SK-N-SH (cell line): Measurements from ENCODE around the gene PEX7. TPM values are rescaled to one million over a fixed set of nuclear protein-coding genes. Genes with fewer than 3 reads are reported as not detected.

Source experiments
- CTCF ChIA-PET: fragments of 300-600, 350-600 bp; formaldehyde crosslinking; extraction: SDS; loops from one replicate; lab custom pipeline; 2021; lab: Yijun Ruan, JAX
- POLR2A ChIA-PET: fragments of 350-600 bp; sonication (Branson Sonifier 250); formaldehyde crosslinking; extraction: SDS; loops from one replicate; lab custom pipeline; 2020; ENCODE audit warnings: antibody characterized with exemption, inconsistent platforms; lab: Yijun Ruan, JAX
- DNase-seq: peaks from one replicate; pipeline ENCODE4 v3.0.0; 2012
- H2AFZ ChIP-seq: fragments of 200-600 bp; sonication (generic); 2 replicates; pipeline ENCODE4 v1.8.1; 2016; ENCODE audit warnings: antibody characterized with exemption, mild to moderate bottlenecking, low read depth
- H3F3A ChIP-seq: fragments of 200-600 bp; sonication (generic); replicated peaks from 2 replicates; pipeline ENCODE3; 2016; ENCODE audit warnings: antibody characterized with exemption, mild to moderate bottlenecking; ENCODE audit not compliant: insufficient read depth
- H3K27ac ChIP-seq, 2 experiments: fragments of 200-500 bp in 1 of 2; fragments of 200-600 bp in 1 of 2; sonication (Bioruptor generic) in 1 of 2; sonication (generic), shearing (Covaris generic) in 1 of 2; 2 replicates each; pipeline versions ENCODE4 v1.5.1 to v1.6.1; 2014 to 2016; ENCODE audit warnings: low read depth in 2 of 2, inconsistent platforms in 1 of 2, low read length in 1 of 2, mild to moderate bottlenecking in 1 of 2, mixed read lengths in 1 of 2
- H3K27me3 ChIP-seq: fragments of 200-600 bp; sonication (generic), shearing (Covaris generic); 2 replicates; pipeline ENCODE4 v1.6.1; 2016; ENCODE audit warnings: mixed run types; ENCODE audit not compliant: insufficient read depth
- H3K36me3 ChIP-seq, 2 experiments: fragments of 200-500 bp in 1 of 2; fragments of 200-600 bp in 1 of 2; sonication (Bioruptor generic) in 1 of 2; sonication (generic) in 1 of 2; replicated peaks in 1 of 2; 2 replicates each; pipeline versions ENCODE3 to v1.5.1; 2014 to 2016; ENCODE audit warnings: low read length in 1 of 2, mild to moderate bottlenecking in 1 of 2; ENCODE audit not compliant: insufficient read depth in 2 of 2, control insufficient read depth in 1 of 2
- H3K4me1 ChIP-seq, 2 experiments: fragments of 200-500 bp in 1 of 2; fragments of 200-600 bp in 1 of 2; sonication (Bioruptor generic) in 1 of 2; sonication (generic), shearing (Covaris generic) in 1 of 2; 2 replicates each; pipeline versions ENCODE4 v1.5.1 to v1.6.1; 2014 to 2016; ENCODE audit warnings: low read depth in 1 of 2, low read length in 1 of 2, mixed run types in 1 of 2; ENCODE audit not compliant: insufficient read depth in 2 of 2, control insufficient read depth in 1 of 2
- H3K4me2 ChIP-seq: fragments of 200-600 bp; sonication (generic), shearing (Covaris generic); 2 replicates; pipeline ENCODE4 v1.6.1; 2017; ENCODE audit warnings: mixed run types
- H3K4me3 ChIP-seq, 2 experiments: fragments of 200-500 bp in 1 of 2; fragments of 200-600 bp in 1 of 2; sonication (Bioruptor generic) in 1 of 2; sonication (generic), shearing (Covaris generic) in 1 of 2; 2 replicates each; pipeline versions ENCODE4 v1.5.1 to v1.8.1; 2014 to 2016; ENCODE audit warnings: low read depth in 2 of 2, inconsistent platforms in 1 of 2, low read length in 1 of 2, mild to moderate bottlenecking in 1 of 2, mixed read lengths in 1 of 2, moderate library complexity in 1 of 2
- H3K79me2 ChIP-seq: fragments of 200-600 bp; sonication (generic); 2 replicates; pipeline ENCODE4 v1.8.1; 2017; ENCODE audit warnings: mild to moderate bottlenecking; ENCODE audit not compliant: insufficient read depth
- H3K9ac ChIP-seq: fragments of 200-600 bp; sonication (generic); 2 replicates; pipeline ENCODE4 v1.6.1; 2017; ENCODE audit warnings: mixed run types
- H3K9me2 ChIP-seq: fragments of 200-600 bp; sonication (generic); 2 replicates; pipeline ENCODE4 v1.6.1; 2017; ENCODE audit warnings: mixed run types
- H3K9me3 ChIP-seq: fragments of 200-600 bp; sonication (generic); 2 replicates; pipeline ENCODE4 v1.6.1; 2017; ENCODE audit warnings: mixed run types, mild to moderate bottlenecking, moderate library complexity
- H4K20me1 ChIP-seq: fragments of 200-600 bp; sonication (generic); 2 replicates; pipeline ENCODE4 v1.6.1; 2017; ENCODE audit warnings: mild to moderate bottlenecking, mixed run types; ENCODE audit not compliant: insufficient read depth
- CHD2 ChIP-seq: fragments of 150-350 bp; IDR thresholded peaks from 2 replicates; pipeline ENCODE4 v1.6.1; 2018; ENCODE audit warnings: low read length; ENCODE audit not compliant: partially characterized antibody
- CTCF ChIP-seq: fragments of 200-600 bp; sonication (generic); IDR thresholded peaks from 2 replicates; pipeline ENCODE4 v1.6.1; 2017; ENCODE audit warnings: antibody characterized with exemption, mild to moderate bottlenecking, moderate library complexity
- ELF1 ChIP-seq: IDR thresholded peaks from 2 replicates; pipeline ENCODE4 v1.4.0; 2012
- EP300 ChIP-seq, 2 experiments: IDR thresholded peaks; 2 replicates each; pipeline versions ENCODE4 v1.4.0 to v1.6.1; 2012; ENCODE audit warnings: borderline replicate concordance in 1 of 2, low read depth in 1 of 2, low read length in 1 of 2
- FOSL2 ChIP-seq: IDR thresholded peaks from 2 replicates; pipeline ENCODE4 v1.4.0; 2012; ENCODE audit warnings: low read depth, mild to moderate bottlenecking, moderate library complexity, borderline replicate concordance
- FOXJ3 ChIP-seq: sonication (generic); formaldehyde crosslinking; IDR thresholded peaks from 2 replicates; pipeline ENCODE4 v1.5.1; 2020; ENCODE audit warnings: mild to moderate bottlenecking, missing genetic modification reagents
- GATA2 ChIP-seq: sonication (generic); formaldehyde crosslinking; IDR thresholded peaks from 2 replicates; pipeline ENCODE4 v1.5.0; 2020; ENCODE audit warnings: mild to moderate bottlenecking, missing genetic modification reagents
- MAX ChIP-seq: IDR thresholded peaks from 2 replicates; pipeline ENCODE4 v1.4.0; 2012; ENCODE audit warnings: low read depth
- MEF2A ChIP-seq: IDR thresholded peaks from 2 replicates; pipeline ENCODE4 v1.4.0; 2012; ENCODE audit warnings: low read depth, borderline replicate concordance
- MXI1 ChIP-seq: IDR thresholded peaks from 2 replicates; pipeline ENCODE4 v1.6.1; 2012; ENCODE audit warnings: mild to moderate bottlenecking, low read depth, low read length, improper control_type of control experiment
- NRF1 ChIP-seq: IDR thresholded peaks from 2 replicates; pipeline ENCODE4 v1.6.1; 2012; ENCODE audit warnings: low read depth, mild to moderate bottlenecking, low read length
- RAD21 ChIP-seq: IDR thresholded peaks from 2 replicates; pipeline ENCODE4 v1.6.1; 2012; ENCODE audit warnings: mild to moderate bottlenecking, low read length
- RXRA ChIP-seq: IDR thresholded peaks from 2 replicates; pipeline ENCODE4 v1.4.0; 2012; ENCODE audit warnings: low read depth, mild to moderate bottlenecking, borderline replicate concordance
- TAF1 ChIP-seq: IDR thresholded peaks from 2 replicates; pipeline ENCODE4 v1.6.1; 2012; ENCODE audit warnings: low read depth, mild to moderate bottlenecking, low read length, moderate library complexity, borderline replicate concordance
- TCF12 ChIP-seq: IDR thresholded peaks from 2 replicates; pipeline ENCODE4 v1.4.0; 2012
- TEAD4 ChIP-seq: IDR thresholded peaks from 2 replicates; pipeline ENCODE4 v1.4.0; 2012; ENCODE audit warnings: mild to moderate bottlenecking, borderline replicate concordance; ENCODE audit not compliant: insufficient read depth
- YY1 ChIP-seq: IDR thresholded peaks from 2 replicates; pipeline ENCODE4 v1.4.0; 2012; ENCODE audit warnings: low read depth, mild to moderate bottlenecking
- WGBS: methylation state at CpG from one replicate; pipeline ENCODE4 v1.1.6; 2017; ENCODE audit warnings: low lambda C conversion rate; 5-methylcytosine and 5-hydroxymethylcytosine counted together
- polyA plus RNA-seq, 3 experiments: library from polyadenylated mRNA; depleted of rRNA; stranded (reverse); fragments of >200 nt; gene quantifications; 2 replicates each; pipeline ENCODE4 v1.2.3, GENCODE V29; 2012
- TF ChIP-seq, protein P1 (sequence below): fragments of 150-350 bp; IDR thresholded peaks from 2 replicates; pipeline ENCODE4 v1.6.1; 2017; ENCODE audit warnings: antibody characterized with exemption, low read length, low read depth, borderline replicate concordance
- TF ChIP-seq, protein P2 (sequence below): IDR thresholded peaks from 2 replicates; pipeline ENCODE4; 2012
- TF ChIP-seq, protein P3 (sequence below): fragments of 150-350 bp; IDR thresholded peaks from 2 replicates; pipeline ENCODE4 v1.6.1; 2016; ENCODE audit warnings: mild to moderate bottlenecking, low read depth, low read length

Gene PEX7
- polyA plus RNA-seq, 1 of the 3 experiments (the other 2 are of a cell fraction), result 10.8 TPM

- TF ChIP-seq TAF1 (no peak), GATA2 (CRISPR knock-in tag) (no peak), TEAD4 (no peak), MAX (no peak), ELF1 (no peak), CHD2 (no peak), RXRA (no peak), MEF2A (no peak), NRF1 (no peak), TCF12 (no peak), EP300 (IDR thresholded peaks at IDR 0.05; ENCODE audit: borderline replicate concordance in 1 of 2, low read depth in 1 of 2, low read length in 1 of 2) (no peak), FOSL2 (no peak)
- TF ChIP-seq, protein P1, sequence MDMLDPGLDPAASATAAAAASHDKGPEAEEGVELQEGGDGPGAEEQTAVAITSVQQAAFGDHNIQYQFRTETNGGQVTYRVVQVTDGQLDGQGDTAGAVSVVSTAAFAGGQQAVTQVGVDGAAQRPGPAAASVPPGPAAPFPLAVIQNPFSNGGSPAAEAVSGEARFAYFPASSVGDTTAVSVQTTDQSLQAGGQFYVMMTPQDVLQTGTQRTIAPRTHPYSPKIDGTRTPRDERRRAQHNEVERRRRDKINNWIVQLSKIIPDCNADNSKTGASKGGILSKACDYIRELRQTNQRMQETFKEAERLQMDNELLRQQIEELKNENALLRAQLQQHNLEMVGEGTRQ, result no peak
- TF ChIP-seq, protein P2, sequence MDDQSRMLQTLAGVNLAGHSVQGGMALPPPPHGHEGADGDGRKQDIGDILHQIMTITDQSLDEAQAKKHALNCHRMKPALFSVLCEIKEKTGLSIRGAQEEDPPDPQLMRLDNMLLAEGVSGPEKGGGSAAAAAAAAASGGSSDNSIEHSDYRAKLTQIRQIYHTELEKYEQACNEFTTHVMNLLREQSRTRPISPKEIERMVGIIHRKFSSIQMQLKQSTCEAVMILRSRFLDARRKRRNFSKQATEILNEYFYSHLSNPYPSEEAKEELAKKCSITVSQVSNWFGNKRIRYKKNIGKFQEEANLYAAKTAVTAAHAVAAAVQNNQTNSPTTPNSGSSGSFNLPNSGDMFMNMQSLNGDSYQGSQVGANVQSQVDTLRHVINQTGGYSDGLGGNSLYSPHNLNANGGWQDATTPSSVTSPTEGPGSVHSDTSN, result no peak
- Histone ChIP-seq H2AFZ (no peak overlapping the region), H3K36me3 (no peaks in the 10 kb centered on the region), H3K9me3 (no peaks in the 10 kb centered on the region), H3F3A (peaks cover 18% of the 10 kb centered on the region), H4K20me1 (no peaks in the 10 kb centered on the region), H3K27ac (no peak overlapping the region), H3K4me2 (no peak overlapping the region), H3K9me2 (no peaks in the 10 kb centered on the region), H3K4me3 (no peak overlapping the region), H3K27me3 (no peaks in the 10 kb centered on the region), H3K4me1 (peaks cover 9 to 13% of the 10 kb centered on the region in 2 experiments; a peak in 3 of 4 replicates), H3K9ac (no peak overlapping the region), H3K79me2 (peaks cover 71% of the 10 kb centered on the region)
- ChIA-PET CTCF (interaction anchor here (1.0 to 1.4 kb wide), 2 partner anchors 8 to 140 kb away, joined by 5 to 6 read pairs; partner anchors contain the start of gene MAP3K5), POLR2A (no interaction called here)
- DNase-seq, result no peak
- WGBS, result 95% methylated on average over 8 of the region's 8 CpGs
Measured at GRCh38 chr6:136784271-136784664, 38.1 kb upstream of the PEX7 start.

DNA sequence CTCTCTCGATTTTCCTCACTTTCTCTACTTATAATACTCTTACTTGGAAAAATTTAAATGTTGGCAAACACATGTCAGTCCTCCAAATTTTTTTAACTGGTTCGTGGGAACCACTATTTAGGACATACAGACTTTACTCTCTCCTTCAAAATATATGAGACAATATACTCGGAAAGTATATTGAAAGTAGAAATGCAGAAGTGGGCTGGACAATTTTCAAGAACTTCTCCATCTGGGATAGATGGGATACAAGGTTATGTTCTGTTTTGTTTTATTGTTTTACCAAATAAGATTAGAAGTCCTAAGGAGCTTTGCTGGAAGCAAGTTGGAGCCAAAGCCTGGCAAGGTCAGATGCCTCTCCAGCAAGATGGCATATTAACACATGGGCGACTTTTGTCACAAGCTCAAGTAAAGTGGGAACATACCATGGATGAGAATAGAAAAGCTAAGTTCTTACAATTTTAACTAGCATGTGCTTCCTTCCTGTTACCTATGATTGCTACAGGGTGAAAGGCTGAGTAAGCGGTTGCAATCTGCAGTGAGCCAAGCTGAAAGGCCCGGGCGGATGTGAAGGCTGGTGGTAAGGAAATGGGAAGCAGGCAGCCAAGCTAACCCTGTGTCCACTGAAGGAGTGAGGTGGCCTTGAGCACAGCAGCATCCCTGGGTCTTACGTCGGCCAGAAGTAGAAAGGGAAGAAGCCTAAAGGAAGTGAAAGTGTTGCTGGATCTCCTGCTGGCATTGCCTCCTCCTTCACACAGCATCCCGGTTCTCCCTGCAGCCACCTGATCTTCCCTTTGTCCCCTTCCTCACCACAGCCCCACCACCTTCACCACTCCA, 37.3 kb upstream of the PEX7 start:
- Histone ChIP-seq H3K4me3 (no peak overlapping the region), H2AFZ (no peak overlapping the region), H3K36me3 (no peaks in the 10 kb centered on the region), H3K27me3 (no peaks in the 10 kb centered on the region), H3K9me3 (no peaks in the 10 kb centered on the region), H3F3A (peaks cover 18% of the 10 kb centered on the region), H4K20me1 (no peaks in the 10 kb centered on the region), H3K4me1 (peaks cover 5 to 13% of the 10 kb centered on the region in 2 experiments; a peak in 3 of 4 replicates), H3K4me2 (no peak overlapping the region), H3K9ac (no peak overlapping the region), H3K79me2 (peaks cover 74% of the 10 kb centered on the region), H3K9me2 (no peaks in the 10 kb centered on the region), H3K27ac (no peak overlapping the region)
- ChIA-PET CTCF (interaction anchor here (11.4 kb wide), 1 partner anchor 141 kb away, joined by 214 read pairs; no protein-coding TSS in a partner anchor), POLR2A (no interaction called here)
- DNase-seq, result no peak
- 93% methylated on average over 10 of the region's 10 CpGs for WGBS
- TF ChIP-seq MXI1 (no peak), FOXJ3 (CRISPR knock-in tag) (no peak), GATA2 (CRISPR knock-in tag) (no peak), TAF1 (no peak), RAD21 (no peak), YY1 (no peak), CTCF (no peak), MEF2A (no peak)
- TF ChIP-seq, protein P3, sequence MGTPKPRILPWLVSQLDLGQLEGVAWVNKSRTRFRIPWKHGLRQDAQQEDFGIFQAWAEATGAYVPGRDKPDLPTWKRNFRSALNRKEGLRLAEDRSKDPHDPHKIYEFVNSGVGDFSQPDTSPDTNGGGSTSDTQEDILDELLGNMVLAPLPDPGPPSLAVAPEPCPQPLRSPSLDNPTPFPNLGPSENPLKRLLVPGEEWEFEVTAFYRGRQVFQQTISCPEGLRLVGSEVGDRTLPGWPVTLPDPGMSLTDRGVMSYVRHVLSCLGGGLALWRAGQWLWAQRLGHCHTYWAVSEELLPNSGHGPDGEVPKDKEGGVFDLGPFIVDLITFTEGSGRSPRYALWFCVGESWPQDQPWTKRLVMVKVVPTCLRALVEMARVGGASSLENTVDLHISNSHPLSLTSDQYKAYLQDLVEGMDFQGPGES, result no peak
- TF ChIP-seq, protein P2, result no peak
